GM19025 (cell line): ENCODE results near the gene AGBL1.

Experiments used
- ATAC-seq: cut with Tn5 transposase; IDR thresholded peaks from one replicate; pipeline ENCODE4 v1.9.1; 2021; ENCODE audit warnings: mild to moderate bottlenecking, low read depth, moderate library complexity; ENCODE audit not compliant: unreplicated experiment

Gene AGBL1

GRCh38 chr15:86231864-86232721 is 152.4 kb downstream of the AGBL1 start:
- ATAC-seq, result no peak

GRCh38 chr15:86235667-86236066 is 156.0 kb downstream of the AGBL1 start:
- ATAC-seq, result no peak

GRCh38 chr15:86236356-86237110 is 156.9 kb downstream of the AGBL1 start:
- ATAC-seq, result no peak

- ATAC-seq, result no peak
Observed at GRCh38 chr15:86237111-86237500, 157.4 kb downstream of the AGBL1 start.

GRCh38 chr15:86247249-86247955 is 167.7 kb downstream of the AGBL1 start:
- no peak for ATAC-seq

GRCh38 chr15:86255247-86255646 is 175.6 kb downstream of the AGBL1 start:
- no peak for ATAC-seq

- ATAC-seq, result no peak
Observed at GRCh38 chr15:86256628-86257027, 177.0 kb downstream of the AGBL1 start.

GRCh38 chr15:86259589-86259988 is 179.9 kb downstream of the AGBL1 start:
- no peak for ATAC-seq

- ATAC-seq, result no peak
Observed at GRCh38 chr15:86263230-86263629, 183.6 kb downstream of the AGBL1 start.

- no peak for ATAC-seq
Observed at GRCh38 chr15:86266896-86267484, 187.3 kb downstream of the AGBL1 start.

GRCh38 chr15:86267892-86268291 is 188.2 kb downstream of the AGBL1 start:
- ATAC-seq, result no peak

GRCh38 chr15:86268558-86268957 is 188.9 kb downstream of the AGBL1 start:
- no peak for ATAC-seq

GRCh38 chr15:86273309-86273708 is 193.6 kb downstream of the AGBL1 start:
- ATAC-seq, result no peak

- no peak for ATAC-seq
Observed at GRCh38 chr15:86275361-86275760, 195.7 kb downstream of the AGBL1 start.

GRCh38 chr15:86278586-86278985 is 198.9 kb downstream of the AGBL1 start:
- no peak for ATAC-seq

GRCh38 chr15:86284635-86285034 is 205.0 kb downstream of the AGBL1 start:
- no peak for ATAC-seq

GRCh38 chr15:86295511-86295910 is 215.8 kb downstream of the AGBL1 start:
- ATAC-seq, result no peak

GRCh38 chr15:86296769-86297168 is 217.1 kb downstream of the AGBL1 start:
- ATAC-seq, result no peak

- ATAC-seq, result no peak
Observed at GRCh38 chr15:86300390-86301125, 220.9 kb downstream of the AGBL1 start.
